Breast epithelium (tissue), 4 donors: Measurements from ENCODE around the gene MAL. TPM values are rescaled to one million over a fixed set of nuclear protein-coding genes. Genes with fewer than 3 reads are reported as not detected.

Experiments used
- DNase-seq, 2 donors: peaks; one replicate each; pipeline ENCODE4 v3.0.0-alpha.2; 2019; ENCODE audit warnings: low spot score in 2 of 2
- H3K27ac ChIP-seq, 2 donors: fragments of 200-600 bp; sonication (generic) in 1 of 2; one replicate each; pipeline ENCODE4 v1.5.1; 2016 to 2019; ENCODE audit warnings: mild to moderate bottlenecking in 1 of 2
- H3K27me3 ChIP-seq, 2 donors: fragments of 200-600 bp; sonication (generic) in 1 of 2; one replicate each; pipeline versions ENCODE4 v1.5.1 to v1.6.0; 2017 to 2019; ENCODE audit warnings: control low read depth in 1 of 2, mild to moderate bottlenecking in 1 of 2
- H3K36me3 ChIP-seq: fragments of 200-600 bp; one replicate; pipeline ENCODE4 v1.5.1; 2019
- H3K4me1 ChIP-seq, 2 donors: fragments of 200-600 bp; sonication (generic); one replicate each; pipeline ENCODE4 v1.5.1; 2016 to 2019; ENCODE audit warnings: control low read depth in 1 of 2
- H3K4me3 ChIP-seq, 3 donors: fragments of 200-600 bp; sonication (generic); 1 replicate in 2 of 3; 2 replicates in 1 of 3; pipeline ENCODE4 v1.5.1; 2016 to 2019; ENCODE audit warnings: mild to moderate bottlenecking in 3 of 3, moderate library complexity in 2 of 3
- H3K9me3 ChIP-seq, 2 donors: fragments of 200-600 bp; sonication (generic) in 1 of 2; one replicate each; pipeline ENCODE4 v1.5.1; 2016 to 2019; ENCODE audit warnings: control low read depth in 1 of 2
- POLR2A ChIP-seq: fragments of 450-650 bp; IDR thresholded peaks from one replicate; pipeline ENCODE4 v1.6.1; 2016; ENCODE audit warnings: antibody characterized with exemption, mild to moderate bottlenecking, moderate library complexity
- POLR2AphosphoS5 ChIP-seq, 3 donors: sonication (generic); formaldehyde crosslinking; IDR thresholded peaks; one replicate each; pipeline ENCODE4 v1.6.1; 2017; ENCODE audit warnings: antibody characterized with exemption in 3 of 3
- intact Hi-C: fragments of 100-400 bp; cut with DNase I; formaldehyde crosslinking; loops from one replicate; pipeline ENCODE4 v1.15.1; 2023; ENCODE audit warnings: low total_unique reads
- total RNA-seq, 3 donors: library from RNA; depleted of rRNA; stranded (reverse); fragments of >200 nt; gene quantifications; one replicate each; pipeline ENCODE4 v1.1.0, GENCODE V29; 2016
- TF ChIP-seq, protein P1 (sequence below), 3 donors: fragments of 450-650 bp; IDR thresholded peaks; one replicate each; pipeline ENCODE4 v1.5.1; 2016 to 2017; ENCODE audit warnings: antibody characterized with exemption in 3 of 3, mild to moderate bottlenecking in 3 of 3, moderate library complexity in 3 of 3

The MAL gene
- total RNA-seq, 3 donors from 2014 or later = 0.32 to 2.3 TPM; not detected in 1

DNA sequence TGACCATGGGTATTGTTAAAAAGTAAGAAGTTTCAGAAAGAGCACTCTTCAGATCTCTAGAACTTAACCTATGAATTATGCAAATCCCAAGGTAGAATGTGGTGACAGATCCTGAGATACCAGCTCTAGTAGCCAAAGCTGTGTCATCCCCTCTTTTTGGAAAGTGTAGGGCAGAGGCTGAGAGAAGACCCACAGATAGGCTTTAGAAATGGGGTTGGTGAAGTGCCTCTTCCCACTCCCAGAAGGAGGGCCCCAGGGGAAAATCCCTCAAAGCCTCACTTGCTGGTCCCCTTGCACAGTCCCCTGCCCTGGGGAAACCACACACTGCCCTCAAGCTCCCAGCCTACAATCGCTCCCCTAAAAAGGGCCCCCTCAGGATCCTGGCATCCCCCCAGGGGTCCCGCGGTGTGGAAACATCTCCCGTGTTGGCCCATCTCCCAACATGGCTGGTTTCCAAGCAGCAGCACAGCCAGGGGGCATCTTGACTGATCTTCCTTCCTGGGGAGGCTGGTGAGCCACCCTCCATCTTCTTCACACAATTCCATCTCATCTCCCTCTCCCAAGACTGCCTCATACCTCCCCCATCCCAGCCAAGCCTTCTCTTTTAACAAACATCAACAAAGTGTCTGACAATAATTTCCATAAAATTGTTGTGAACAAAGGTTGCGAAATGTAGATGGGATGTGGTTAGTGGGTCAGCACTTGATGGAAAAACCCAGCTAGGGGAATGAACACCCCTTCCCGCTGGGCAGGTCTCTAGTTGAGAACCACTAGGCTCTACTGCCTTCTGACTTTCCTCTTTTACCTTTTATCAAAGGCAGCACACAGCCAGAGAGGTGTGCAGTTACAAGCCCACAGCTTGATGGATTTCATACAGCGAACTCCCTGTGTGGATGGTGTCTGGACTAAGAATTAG lies 25.1 kb downstream of the MAL start:
- intact Hi-C loops = no loop called here

GRCh38 chr2:95051626-95052025 lies 26.1 kb downstream of the MAL start:
- DNase-seq = no peak
- H3K27me3 ChIP-seq = peaks cover 0 to 8% of the 10 kb centered on the region in 2 donors
- no peaks in the 10 kb centered on the region for H3K9me3 ChIP-seq
- no peak overlapping the region for H3K4me3 ChIP-seq
- no peak overlapping the region for H3K27ac ChIP-seq
- H3K4me1 ChIP-seq = no peaks in the 10 kb centered on the region
- TF ChIP-seq, protein P1, sequence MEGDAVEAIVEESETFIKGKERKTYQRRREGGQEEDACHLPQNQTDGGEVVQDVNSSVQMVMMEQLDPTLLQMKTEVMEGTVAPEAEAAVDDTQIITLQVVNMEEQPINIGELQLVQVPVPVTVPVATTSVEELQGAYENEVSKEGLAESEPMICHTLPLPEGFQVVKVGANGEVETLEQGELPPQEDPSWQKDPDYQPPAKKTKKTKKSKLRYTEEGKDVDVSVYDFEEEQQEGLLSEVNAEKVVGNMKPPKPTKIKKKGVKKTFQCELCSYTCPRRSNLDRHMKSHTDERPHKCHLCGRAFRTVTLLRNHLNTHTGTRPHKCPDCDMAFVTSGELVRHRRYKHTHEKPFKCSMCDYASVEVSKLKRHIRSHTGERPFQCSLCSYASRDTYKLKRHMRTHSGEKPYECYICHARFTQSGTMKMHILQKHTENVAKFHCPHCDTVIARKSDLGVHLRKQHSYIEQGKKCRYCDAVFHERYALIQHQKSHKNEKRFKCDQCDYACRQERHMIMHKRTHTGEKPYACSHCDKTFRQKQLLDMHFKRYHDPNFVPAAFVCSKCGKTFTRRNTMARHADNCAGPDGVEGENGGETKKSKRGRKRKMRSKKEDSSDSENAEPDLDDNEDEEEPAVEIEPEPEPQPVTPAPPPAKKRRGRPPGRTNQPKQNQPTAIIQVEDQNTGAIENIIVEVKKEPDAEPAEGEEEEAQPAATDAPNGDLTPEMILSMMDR (IDR thresholded peaks at IDR 0.05) = no peak
- TF ChIP-seq POLR2AphosphoS5 (IDR thresholded peaks at IDR 0.05) (no peak), POLR2A (no peak)
- H3K36me3 ChIP-seq = no peaks in the 10 kb centered on the region
- intact Hi-C loops = no loop called here

More for the DNA sequence above, 25.1 kb downstream of the MAL start:
- no peak for TF ChIP-seq POLR2A
- TF ChIP-seq, protein P1 (IDR thresholded peaks at IDR 0.05) = no peak
- TF ChIP-seq POLR2AphosphoS5 (IDR thresholded peaks at IDR 0.05) = no peak
- H3K27ac ChIP-seq = no peak overlapping the region
- H3K27me3 ChIP-seq = peaks cover 0 to 3% of the 10 kb centered on the region in 2 donors
- no peak overlapping the region for H3K4me3 ChIP-seq
- H3K9me3 ChIP-seq = no peaks in the 10 kb centered on the region
- DNase-seq = no peak
- no peaks in the 10 kb centered on the region for H3K36me3 ChIP-seq
- no peaks in the 10 kb centered on the region for H3K4me1 ChIP-seq

DNA sequence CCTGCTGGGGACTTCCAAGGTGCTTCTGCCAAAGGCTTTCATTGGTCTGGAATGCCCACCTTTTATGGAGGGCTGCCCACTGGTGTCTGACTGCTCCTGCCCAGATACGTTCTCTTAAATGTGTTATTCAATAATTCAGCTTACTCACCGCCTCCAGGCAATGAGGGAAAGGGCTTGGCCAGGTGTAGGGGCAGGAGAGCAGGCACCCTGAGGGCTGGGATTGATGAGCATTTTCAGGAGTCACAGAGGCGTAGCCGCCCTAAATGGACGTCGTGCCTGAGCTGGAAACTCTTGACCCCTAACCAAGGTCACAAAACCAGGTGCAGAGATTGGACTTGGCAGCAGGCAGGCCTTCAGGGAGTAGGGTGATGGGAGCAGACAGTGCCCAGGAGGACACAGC lies 26.8 kb downstream of the MAL start:
- H3K4me3 ChIP-seq = no peak overlapping the region
- no peaks in the 10 kb centered on the region for H3K9me3 ChIP-seq
- H3K27me3 ChIP-seq = peaks cover 0 to 8% of the 10 kb centered on the region in 2 donors
- H3K4me1 ChIP-seq = no peaks in the 10 kb centered on the region
- H3K27ac ChIP-seq = no peak overlapping the region
- no peak for DNase-seq
- intact Hi-C loops = no loop called here
- no peaks in the 10 kb centered on the region for H3K36me3 ChIP-seq
- TF ChIP-seq, protein P1 (IDR thresholded peaks at IDR 0.05) = no peak
- TF ChIP-seq POLR2A = no peak
- TF ChIP-seq POLR2AphosphoS5 (IDR thresholded peaks at IDR 0.05) = no peak

DNA sequence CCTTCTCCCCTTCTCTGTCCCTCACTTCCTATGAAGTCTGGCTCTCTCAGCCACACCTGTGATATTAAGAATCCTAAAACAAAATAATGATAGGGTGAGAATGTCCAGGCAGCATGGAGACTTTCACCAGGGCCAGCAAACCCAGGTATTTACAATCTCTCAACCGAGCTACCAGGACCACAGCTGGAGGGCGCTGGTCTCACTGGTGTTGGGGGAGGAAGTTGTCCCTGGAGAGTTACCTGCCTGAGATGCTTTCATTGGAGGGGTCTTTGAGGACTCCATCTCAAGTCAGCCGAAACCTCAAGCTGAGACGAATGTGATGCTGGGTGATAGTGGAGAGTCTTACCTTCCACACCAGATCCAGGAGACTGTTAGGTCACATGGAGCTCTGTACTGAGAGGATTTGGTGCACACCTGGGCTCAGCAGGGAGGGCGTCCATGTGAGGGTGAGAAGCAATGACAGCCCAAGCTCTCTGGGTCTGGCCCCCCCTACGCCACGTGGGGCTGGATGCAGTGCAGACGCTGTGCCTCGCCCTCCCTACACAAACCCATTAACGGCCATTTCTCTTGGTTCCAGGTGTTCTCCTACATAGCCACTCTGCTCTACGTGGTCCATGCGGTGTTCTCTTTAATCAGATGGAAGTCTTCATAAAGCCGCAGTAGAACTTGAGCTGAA lies 27.4 kb downstream of the MAL start:
- Histone ChIP-seq H3K36me3 (no peaks in the 10 kb centered on the region), H3K4me3 (no peak overlapping the region), H3K9me3 (no peaks in the 10 kb centered on the region), H3K4me1 (no peaks in the 10 kb centered on the region), H3K27ac (no peak overlapping the region), H3K27me3 (peaks cover 0 to 8% of the 10 kb centered on the region in 2 donors)
- TF ChIP-seq POLR2A (no peak), POLR2AphosphoS5 (IDR thresholded peaks at IDR 0.05) (no peak)
- TF ChIP-seq, protein P1 (IDR thresholded peaks at IDR 0.05) = no peak
- intact Hi-C loops = no loop called here
- DNase-seq = no peak

DNA sequence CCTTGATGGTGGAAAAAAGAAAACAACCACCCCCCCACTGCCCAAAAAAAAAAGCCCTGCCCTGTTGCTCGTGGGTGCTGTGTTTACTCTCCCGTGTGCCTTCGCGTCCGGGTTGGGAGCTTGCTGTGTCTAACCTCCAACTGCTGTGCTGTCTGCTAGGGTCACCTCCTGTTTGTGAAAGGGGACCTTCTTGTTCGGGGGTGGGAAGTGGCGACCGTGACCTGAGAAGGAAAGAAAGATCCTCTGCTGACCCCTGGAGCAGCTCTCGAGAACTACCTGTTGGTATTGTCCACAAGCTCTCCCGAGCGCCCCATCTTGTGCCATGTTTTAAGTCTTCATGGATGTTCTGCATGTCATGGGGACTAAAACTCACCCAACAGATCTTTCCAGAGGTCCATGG lies 28.0 kb downstream of the MAL start:
- Histone ChIP-seq H3K36me3 (no peaks in the 10 kb centered on the region), H3K4me3 (no peak overlapping the region), H3K9me3 (no peaks in the 10 kb centered on the region), H3K27ac (no peak overlapping the region), H3K27me3 (peaks cover 0 to 8% of the 10 kb centered on the region in 2 donors), H3K4me1 (no peaks in the 10 kb centered on the region)
- intact Hi-C loops = no loop called here
- DNase-seq = no peak
- TF ChIP-seq, protein P1 (IDR thresholded peaks at IDR 0.05) = no peak
- TF ChIP-seq POLR2AphosphoS5 (IDR thresholded peaks at IDR 0.05) (no peak), POLR2A (no peak)
